Testis (tissue), 2 donors: ENCODE measurements around the gene SCN9A.

ENCODE experiments used
- POLR2A ChIP-seq: fragments of 450-650 bp; IDR thresholded peaks from one replicate; pipeline ENCODE4 v1.6.1; 2017; ENCODE audit warnings: antibody characterized with exemption, mild to moderate bottlenecking, moderate library complexity
- TF ChIP-seq, protein P1 (sequence below), 3 experiments: fragments of 450-650 bp in 2 of 3; fragments of 200-600 bp in 1 of 3; sonication (generic) in 1 of 3; IDR thresholded peaks; one replicate each; pipeline ENCODE4 v1.5.1; 2016 to 2019; ENCODE audit warnings: antibody characterized with exemption in 3 of 3, mild to moderate bottlenecking in 2 of 3, moderate library complexity in 1 of 3

DNA sequence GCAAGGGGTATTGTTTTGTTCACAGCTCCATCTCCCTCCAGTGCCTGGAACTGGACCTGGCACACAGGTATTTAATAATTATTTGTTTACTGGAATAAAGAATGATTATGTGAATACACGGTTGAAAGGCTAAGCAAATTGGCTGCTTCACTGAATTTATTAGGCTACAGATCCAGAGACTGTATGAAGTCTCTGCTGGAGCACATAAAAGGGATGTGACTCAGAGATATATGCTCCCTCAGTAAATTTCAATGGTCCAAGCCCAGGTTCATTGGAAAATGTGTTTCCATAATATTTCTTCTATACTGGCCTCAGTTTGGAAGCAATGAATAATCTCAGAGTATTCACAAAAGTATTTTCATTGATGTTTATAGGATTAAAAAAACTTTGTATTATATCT, 126.4 kb downstream of the SCN9A start:
- TF ChIP-seq, protein P1, sequence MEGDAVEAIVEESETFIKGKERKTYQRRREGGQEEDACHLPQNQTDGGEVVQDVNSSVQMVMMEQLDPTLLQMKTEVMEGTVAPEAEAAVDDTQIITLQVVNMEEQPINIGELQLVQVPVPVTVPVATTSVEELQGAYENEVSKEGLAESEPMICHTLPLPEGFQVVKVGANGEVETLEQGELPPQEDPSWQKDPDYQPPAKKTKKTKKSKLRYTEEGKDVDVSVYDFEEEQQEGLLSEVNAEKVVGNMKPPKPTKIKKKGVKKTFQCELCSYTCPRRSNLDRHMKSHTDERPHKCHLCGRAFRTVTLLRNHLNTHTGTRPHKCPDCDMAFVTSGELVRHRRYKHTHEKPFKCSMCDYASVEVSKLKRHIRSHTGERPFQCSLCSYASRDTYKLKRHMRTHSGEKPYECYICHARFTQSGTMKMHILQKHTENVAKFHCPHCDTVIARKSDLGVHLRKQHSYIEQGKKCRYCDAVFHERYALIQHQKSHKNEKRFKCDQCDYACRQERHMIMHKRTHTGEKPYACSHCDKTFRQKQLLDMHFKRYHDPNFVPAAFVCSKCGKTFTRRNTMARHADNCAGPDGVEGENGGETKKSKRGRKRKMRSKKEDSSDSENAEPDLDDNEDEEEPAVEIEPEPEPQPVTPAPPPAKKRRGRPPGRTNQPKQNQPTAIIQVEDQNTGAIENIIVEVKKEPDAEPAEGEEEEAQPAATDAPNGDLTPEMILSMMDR (IDR thresholded peaks at IDR 0.05), result no peak
- no peak for TF ChIP-seq POLR2A
